OCI-LY3 (cell line): ENCODE data around the gene LAMTOR2.

Experiments
- CTCF ChIP-seq: fragments of 200-600, 300-600 bp; sonication (generic); IDR thresholded peaks from 2 replicates; pipeline ENCODE4 v1.5.1; 2014; ENCODE audit warnings: antibody characterized with exemption, low read length, low read depth
- EZH2phosphoT487 ChIP-seq: fragments of 200-600 bp; shearing (Covaris generic); IDR thresholded peaks from 2 replicates; pipeline ENCODE4 v1.6.1; 2018; ENCODE audit warnings: antibody characterized with exemption, mixed run types, low read depth

- TF ChIP-seq CTCF (0 out of 2 replicates have a peak, but pooled peaks have one; percentile 13), EZH2phosphoT487 (no peak)
Observed at GRCh38 chr1:156020293-156021092, 34.1 kb upstream of the LAMTOR2 start, which contains the start of gene SSR2.
